ENCODE results near the gene INTS15.

DNA sequence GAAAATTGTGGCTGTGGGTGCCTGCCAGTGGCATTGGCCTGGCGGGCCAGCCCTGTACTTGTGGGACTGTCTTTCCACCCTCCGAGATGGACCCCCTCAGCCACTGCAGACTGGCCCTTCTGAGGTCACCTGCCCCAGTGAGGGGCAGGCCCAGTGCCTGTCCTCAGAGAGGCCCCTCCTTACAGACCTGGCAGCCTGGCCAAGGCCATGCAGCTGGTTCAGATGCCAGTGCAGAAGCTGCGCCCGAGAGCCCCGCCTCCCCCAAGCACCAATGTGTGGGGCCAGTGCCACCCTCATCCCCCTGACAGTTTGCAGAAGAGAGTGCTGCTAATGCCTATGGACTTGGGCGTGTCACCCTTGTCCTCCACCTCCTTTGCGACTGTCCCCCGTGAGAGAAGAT, 57.3 kb downstream of the INTS15 start:
- TF ChIP-seq, protein P1, sequence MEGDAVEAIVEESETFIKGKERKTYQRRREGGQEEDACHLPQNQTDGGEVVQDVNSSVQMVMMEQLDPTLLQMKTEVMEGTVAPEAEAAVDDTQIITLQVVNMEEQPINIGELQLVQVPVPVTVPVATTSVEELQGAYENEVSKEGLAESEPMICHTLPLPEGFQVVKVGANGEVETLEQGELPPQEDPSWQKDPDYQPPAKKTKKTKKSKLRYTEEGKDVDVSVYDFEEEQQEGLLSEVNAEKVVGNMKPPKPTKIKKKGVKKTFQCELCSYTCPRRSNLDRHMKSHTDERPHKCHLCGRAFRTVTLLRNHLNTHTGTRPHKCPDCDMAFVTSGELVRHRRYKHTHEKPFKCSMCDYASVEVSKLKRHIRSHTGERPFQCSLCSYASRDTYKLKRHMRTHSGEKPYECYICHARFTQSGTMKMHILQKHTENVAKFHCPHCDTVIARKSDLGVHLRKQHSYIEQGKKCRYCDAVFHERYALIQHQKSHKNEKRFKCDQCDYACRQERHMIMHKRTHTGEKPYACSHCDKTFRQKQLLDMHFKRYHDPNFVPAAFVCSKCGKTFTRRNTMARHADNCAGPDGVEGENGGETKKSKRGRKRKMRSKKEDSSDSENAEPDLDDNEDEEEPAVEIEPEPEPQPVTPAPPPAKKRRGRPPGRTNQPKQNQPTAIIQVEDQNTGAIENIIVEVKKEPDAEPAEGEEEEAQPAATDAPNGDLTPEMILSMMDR (IDR thresholded peaks at IDR 0.05) = no peak
- no peak for TF ChIP-seq POLR2A (IDR thresholded peaks at IDR 0.05)
